HG03575 (cell line): Measurements from ENCODE around the gene MMP13.
A peak's percentile ranks its signal among the peaks of the same experiment; 100 is the strongest.
"Not testable (repeated sequence)": the region's sequence is repeated elsewhere in the genome, so short reads cannot be mapped to it uniquely, and the experiment has no call there.

Experiments used
- ATAC-seq: cut with Tn5 transposase; IDR thresholded peaks from one replicate; pipeline ENCODE4 v1.9.1; 2021; ENCODE audit not compliant: unreplicated experiment, insufficient number of reproducible peaks, low FRiP score; ENCODE audit errors: extremely low read depth

Gene MMP13

GRCh38 chr11:102955624-102956023, at the start of gene MMP13:
Gene MMP13 (minus strand): TSS chr11:102955732. CDS start chr11:102955705, 27 bp downstream.
- no peak for ATAC-seq

- not testable (repeated sequence) for ATAC-seq
These were observed 48.7 kb upstream of the MMP13 start for GRCh38 chr11:103004234-103004633.

- no peak for ATAC-seq
These were observed 38.6 kb upstream of the MMP13 start for GRCh38 chr11:102994105-102994504.

- ATAC-seq: no peak
These were observed 36.2 kb upstream of the MMP13 start for GRCh38 chr11:102991776-102992175.

- no peak for ATAC-seq
These were observed 34.6 kb upstream of the MMP13 start for GRCh38 chr11:102990145-102990544.

- no peak for ATAC-seq
These were observed 34.0 kb upstream of the MMP13 start for GRCh38 chr11:102989379-102990047.

- no peak for ATAC-seq
These were observed 31.3 kb upstream of the MMP13 start for GRCh38 chr11:102986815-102987214.

GRCh38 chr11:102985850-102986249, 30.3 kb upstream of the MMP13 start:
- ATAC-seq: no peak

- ATAC-seq: no peak
These were observed 28.0 kb upstream of the MMP13 start for GRCh38 chr11:102983486-102983885.

GRCh38 chr11:102981324-102981910, 25.9 kb upstream of the MMP13 start:
- ATAC-seq: peak; percentile 78

GRCh38 chr11:102974552-102975280, 19.2 kb upstream of the MMP13 start:
- ATAC-seq: no peak

GRCh38 chr11:102973698-102974097, 18.2 kb upstream of the MMP13 start:
- ATAC-seq: not testable (repeated sequence)

- no peak for ATAC-seq
These were observed 17.3 kb upstream of the MMP13 start for GRCh38 chr11:102972853-102973252.

GRCh38 chr11:102971766-102972165, 16.2 kb upstream of the MMP13 start:
- ATAC-seq: no peak

- no peak for ATAC-seq
These were observed 12.0 kb upstream of the MMP13 start for GRCh38 chr11:102967497-102967896.

- no peak for ATAC-seq
These were observed 10.5 kb upstream of the MMP13 start for GRCh38 chr11:102966011-102966410.

GRCh38 chr11:102964867-102965266, 9.3 kb upstream of the MMP13 start:
- no peak for ATAC-seq

GRCh38 chr11:102957953-102958352, 2.4 kb upstream of the MMP13 start:
- ATAC-seq: no peak

GRCh38 chr11:102950622-102951081, 4.9 kb downstream of the MMP13 start:
- ATAC-seq: no peak

GRCh38 chr11:102946237-102946636, 9.3 kb downstream of the MMP13 start:
- no peak for ATAC-seq
